ENCODE results near the gene PCED1B. TPM values are rescaled to one million over a fixed set of nuclear protein-coding genes. Genes with fewer than 3 reads are reported as not detected.

The PCED1B gene
- total RNA-seq, 4 donors from 2014 or later, result 1.0 to 1.5 (median 1.2) TPM

GRCh38 chr12:47073951-47074350 is 5.5 kb upstream of the PCED1B start:
- WGBS, 2 donors, result 83 to 91% methylated on average over 3 of the region's 3 CpGs
- TF ChIP-seq CTCF (IDR thresholded peaks at IDR 0.05) (no peak), POLR2A (IDR thresholded peaks at IDR 0.05) (no peak)
- Histone ChIP-seq H3K36me3 (no peaks in the 10 kb centered on the region), H3K4me3 (replicated peaks in 1 of 3) (no peak overlapping the region), H3K27ac (no peak overlapping the region), H3K4me1 (peaks cover 0 to 10% of the 10 kb centered on the region in 2 donors), H3K9me3 (no peaks in the 10 kb centered on the region), H3K27me3 (no peaks in the 10 kb centered on the region)
- DNase-seq, result no peak
- intact Hi-C loops (cut with DNase I), result no loop called here

- no peak overlapping the region for H3K27ac ChIP-seq
- TF ChIP-seq POLR2A (IDR thresholded peaks at IDR 0.05), result no peak
- TF ChIP-seq CTCF (IDR thresholded peaks at IDR 0.05), result no peak
- intact Hi-C loops (cut with DNase I), result no loop called here
- DNase-seq, result no peak
- H3K36me3 ChIP-seq, result no peaks in the 10 kb centered on the region
- H3K4me1 ChIP-seq, result peaks cover 0 to 9% of the 10 kb centered on the region in 2 donors
- H3K27me3 ChIP-seq, result no peaks in the 10 kb centered on the region
- WGBS, 2 donors, result 90 to 93% methylated on average over 2 of the region's 2 CpGs
- H3K9me3 ChIP-seq, result no peaks in the 10 kb centered on the region
- no peak overlapping the region for H3K4me3 ChIP-seq (replicated peaks in 1 of 3)
Measured at GRCh38 chr12:47074757-47075156, 4.7 kb upstream of the PCED1B start.

GRCh38 chr12:47075192-47076084 is 4.0 kb upstream of the PCED1B start:
- intact Hi-C loops (cut with DNase I), result no loop called here
- Histone ChIP-seq H3K4me3 (replicated peaks in 1 of 3) (no peak overlapping the region), H3K36me3 (no peaks in the 10 kb centered on the region), H3K27ac (no peak overlapping the region), H3K4me1 (peaks cover 0 to 6% of the 10 kb centered on the region in 2 donors), H3K9me3 (no peaks in the 10 kb centered on the region), H3K27me3 (no peaks in the 10 kb centered on the region)
- TF ChIP-seq CTCF (IDR thresholded peaks at IDR 0.05) (no peak), POLR2A (IDR thresholded peaks at IDR 0.05) (no peak)
- 91 to 95% methylated on average over 7 of the region's 7 CpGs for WGBS, 2 donors
- DNase-seq, result no peak

GRCh38 chr12:47077206-47078085 is 2.0 kb upstream of the PCED1B start:
- intact Hi-C loops (cut with DNase I), result no loop called here
- Histone ChIP-seq H3K9me3 (no peaks in the 10 kb centered on the region), H3K27ac (no peak overlapping the region), H3K4me3 (replicated peaks in 1 of 3) (no peak overlapping the region), H3K27me3 (no peaks in the 10 kb centered on the region), H3K4me1 (peaks cover 0 to 6% of the 10 kb centered on the region in 2 donors), H3K36me3 (no peaks in the 10 kb centered on the region)
- 90 to 93% methylated on average over 17 of the region's 17 CpGs for WGBS, 2 donors
- no peak for TF ChIP-seq CTCF (IDR thresholded peaks at IDR 0.05)
- no peak for TF ChIP-seq POLR2A (IDR thresholded peaks at IDR 0.05)
- DNase-seq, result no peak

- no peak for TF ChIP-seq POLR2A (IDR thresholded peaks at IDR 0.05)
- TF ChIP-seq CTCF (IDR thresholded peaks at IDR 0.05), result no peak
- Histone ChIP-seq H3K27ac (no peak overlapping the region), H3K36me3 (no peaks in the 10 kb centered on the region), H3K9me3 (no peaks in the 10 kb centered on the region), H3K4me1 (peaks cover 0 to 6% of the 10 kb centered on the region in 2 donors), H3K27me3 (no peaks in the 10 kb centered on the region), H3K4me3 (replicated peaks in 1 of 3) (no peak overlapping the region)
- WGBS, 2 donors, result 87 to 99% methylated on average over 8 of the region's 8 CpGs
- DNase-seq, result no peak
- intact Hi-C loops (cut with DNase I), result no loop called here
Measured at GRCh38 chr12:47078086-47078395, 1.4 kb upstream of the PCED1B start.
